ENCODE results near the gene KLRC2.

DNA sequence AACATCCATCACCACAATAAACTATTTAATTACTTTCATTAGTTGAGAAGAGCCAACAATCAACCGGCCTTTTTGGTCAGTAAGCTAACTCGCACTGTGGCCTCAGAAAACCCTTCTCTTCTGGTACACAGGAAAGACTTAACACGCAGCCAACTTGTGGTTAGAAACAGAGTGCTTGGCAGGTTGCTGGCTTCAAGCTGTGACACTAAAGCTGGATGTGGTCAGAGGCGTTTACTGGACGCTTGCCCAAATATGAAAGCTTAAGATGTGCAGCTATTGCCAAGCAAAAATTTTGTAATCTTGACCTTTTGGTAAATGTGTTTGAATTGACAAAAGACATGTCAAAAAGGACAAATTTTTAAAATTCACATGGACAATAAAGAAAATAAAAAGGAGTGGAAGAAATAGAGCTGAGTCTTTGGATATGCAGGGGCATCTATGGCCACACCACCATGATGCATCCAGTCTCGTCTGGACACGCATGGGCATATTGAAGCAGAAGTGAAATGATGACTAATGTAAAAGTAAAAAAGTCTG, 43.3 kb downstream of the KLRC2 start:
- TF ChIP-seq, protein P1, sequence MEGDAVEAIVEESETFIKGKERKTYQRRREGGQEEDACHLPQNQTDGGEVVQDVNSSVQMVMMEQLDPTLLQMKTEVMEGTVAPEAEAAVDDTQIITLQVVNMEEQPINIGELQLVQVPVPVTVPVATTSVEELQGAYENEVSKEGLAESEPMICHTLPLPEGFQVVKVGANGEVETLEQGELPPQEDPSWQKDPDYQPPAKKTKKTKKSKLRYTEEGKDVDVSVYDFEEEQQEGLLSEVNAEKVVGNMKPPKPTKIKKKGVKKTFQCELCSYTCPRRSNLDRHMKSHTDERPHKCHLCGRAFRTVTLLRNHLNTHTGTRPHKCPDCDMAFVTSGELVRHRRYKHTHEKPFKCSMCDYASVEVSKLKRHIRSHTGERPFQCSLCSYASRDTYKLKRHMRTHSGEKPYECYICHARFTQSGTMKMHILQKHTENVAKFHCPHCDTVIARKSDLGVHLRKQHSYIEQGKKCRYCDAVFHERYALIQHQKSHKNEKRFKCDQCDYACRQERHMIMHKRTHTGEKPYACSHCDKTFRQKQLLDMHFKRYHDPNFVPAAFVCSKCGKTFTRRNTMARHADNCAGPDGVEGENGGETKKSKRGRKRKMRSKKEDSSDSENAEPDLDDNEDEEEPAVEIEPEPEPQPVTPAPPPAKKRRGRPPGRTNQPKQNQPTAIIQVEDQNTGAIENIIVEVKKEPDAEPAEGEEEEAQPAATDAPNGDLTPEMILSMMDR (IDR thresholded peaks at IDR 0.05; ENCODE audit: insufficient read depth, low read length) = no peak
- TF ChIP-seq, protein P2, sequence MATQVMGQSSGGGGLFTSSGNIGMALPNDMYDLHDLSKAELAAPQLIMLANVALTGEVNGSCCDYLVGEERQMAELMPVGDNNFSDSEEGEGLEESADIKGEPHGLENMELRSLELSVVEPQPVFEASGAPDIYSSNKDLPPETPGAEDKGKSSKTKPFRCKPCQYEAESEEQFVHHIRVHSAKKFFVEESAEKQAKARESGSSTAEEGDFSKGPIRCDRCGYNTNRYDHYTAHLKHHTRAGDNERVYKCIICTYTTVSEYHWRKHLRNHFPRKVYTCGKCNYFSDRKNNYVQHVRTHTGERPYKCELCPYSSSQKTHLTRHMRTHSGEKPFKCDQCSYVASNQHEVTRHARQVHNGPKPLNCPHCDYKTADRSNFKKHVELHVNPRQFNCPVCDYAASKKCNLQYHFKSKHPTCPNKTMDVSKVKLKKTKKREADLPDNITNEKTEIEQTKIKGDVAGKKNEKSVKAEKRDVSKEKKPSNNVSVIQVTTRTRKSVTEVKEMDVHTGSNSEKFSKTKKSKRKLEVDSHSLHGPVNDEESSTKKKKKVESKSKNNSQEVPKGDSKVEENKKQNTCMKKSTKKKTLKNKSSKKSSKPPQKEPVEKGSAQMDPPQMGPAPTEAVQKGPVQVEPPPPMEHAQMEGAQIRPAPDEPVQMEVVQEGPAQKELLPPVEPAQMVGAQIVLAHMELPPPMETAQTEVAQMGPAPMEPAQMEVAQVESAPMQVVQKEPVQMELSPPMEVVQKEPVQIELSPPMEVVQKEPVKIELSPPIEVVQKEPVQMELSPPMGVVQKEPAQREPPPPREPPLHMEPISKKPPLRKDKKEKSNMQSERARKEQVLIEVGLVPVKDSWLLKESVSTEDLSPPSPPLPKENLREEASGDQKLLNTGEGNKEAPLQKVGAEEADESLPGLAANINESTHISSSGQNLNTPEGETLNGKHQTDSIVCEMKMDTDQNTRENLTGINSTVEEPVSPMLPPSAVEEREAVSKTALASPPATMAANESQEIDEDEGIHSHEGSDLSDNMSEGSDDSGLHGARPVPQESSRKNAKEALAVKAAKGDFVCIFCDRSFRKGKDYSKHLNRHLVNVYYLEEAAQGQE (IDR thresholded peaks at IDR 0.05; ENCODE audit: insufficient replicate concordance, low read depth) = no peak
- no peak for TF ChIP-seq SPI1 (IDR thresholded peaks at IDR 0.05; ENCODE audit: borderline replicate concordance, low read depth)

Data from HL-60 (cell line).